Common myeloid progenitor, CD34-positive (primary cell): ENCODE data around the gene RPTOR.
A peak's percentile ranks its signal among the peaks of the same experiment; 100 is the strongest.

Experiments used
- CTCF ChIA-PET: fragments of 350-600 bp; sonication (Branson Sonifier 250); formaldehyde crosslinking; loops from one replicate; lab custom pipeline; 2021; ENCODE audit warnings: antibody characterized with exemption; lab: Charles Lee
- POLR2A ChIA-PET: fragments of 350-600 bp; sonication (Branson Sonifier 250); formaldehyde crosslinking; loops from one replicate; lab custom pipeline; 2021; ENCODE audit warnings: antibody characterized with exemption; lab: Charles Lee
- DNase-seq, 3 donors: peaks; one replicate each; pipeline versions ENCODE4 v3.0.0 to v3.0.0-alpha.2; 2013
- H3K27ac ChIP-seq, 2 experiments: 1 replicate in 1 of 2; 2 replicates in 1 of 2; pipeline ENCODE4 v1.7.0; 2013; ENCODE audit warnings: inconsistent platforms in 2 of 2, low read length in 2 of 2, mild to moderate bottlenecking in 2 of 2, low read depth in 1 of 2, moderate library complexity in 1 of 2; ENCODE audit not compliant: severe bottlenecking in 2 of 2, insufficient read depth in 1 of 2, poor library complexity in 1 of 2
- H3K27me3 ChIP-seq, 5 experiments: replicated peaks in 2 of 5; 1 replicate in 3 of 5; 2 replicates in 2 of 5; pipeline versions ENCODE4 v1.6.1 to v1.7.0; 2013; ENCODE audit warnings: low read length in 4 of 5, mild to moderate bottlenecking in 2 of 5, moderate library complexity in 2 of 5, inconsistent platforms in 1 of 5; ENCODE audit not compliant: insufficient read depth in 5 of 5, control insufficient read depth in 4 of 5
- H3K36me3 ChIP-seq, 4 experiments: 1 replicate in 2 of 4; 2 replicates in 2 of 4; pipeline versions ENCODE4 v1.6.1 to v1.7.0; 2013; ENCODE audit warnings: low read length in 3 of 4, control low read depth in 1 of 4, mild to moderate bottlenecking in 1 of 4; ENCODE audit not compliant: control insufficient read depth in 4 of 4, insufficient read depth in 4 of 4
- H3K4me1 ChIP-seq, 4 experiments: 1 replicate in 3 of 4; 2 replicates in 1 of 4; pipeline versions ENCODE4 v1.6.1 to v1.7.1; 2013; ENCODE audit warnings: low read length in 3 of 4, mild to moderate bottlenecking in 3 of 4, control low read depth in 1 of 4, inconsistent platforms in 1 of 4, moderate library complexity in 1 of 4; ENCODE audit not compliant: control insufficient read depth in 4 of 4, insufficient read depth in 4 of 4; ENCODE audit errors: control extremely low read depth in 1 of 4
- H3K4me3 ChIP-seq, 7 experiments: 1 replicate in 4 of 7; 2 replicates in 3 of 7; pipeline versions ENCODE4 v1.5.1 to v1.7.0; 2013; ENCODE audit warnings: mild to moderate bottlenecking in 7 of 7, low read length in 6 of 7, moderate library complexity in 6 of 7, inconsistent platforms in 2 of 7, low read depth in 2 of 7, control low read depth in 1 of 7; ENCODE audit not compliant: insufficient read depth in 4 of 7, control insufficient read depth in 1 of 7; ENCODE audit errors: extremely low read depth in 1 of 7
- H3K9me3 ChIP-seq, 5 experiments: 1 replicate in 4 of 5; 2 replicates in 1 of 5; pipeline versions ENCODE4 v1.6.1 to v1.7.1; 2013; ENCODE audit warnings: low read length in 4 of 5, mild to moderate bottlenecking in 2 of 5, inconsistent platforms in 1 of 5, low read depth in 1 of 5, moderate library complexity in 1 of 5; ENCODE audit not compliant: control insufficient read depth in 4 of 5, insufficient read depth in 2 of 5; ENCODE audit errors: control extremely low read depth in 1 of 5
- WGBS: methylation state at CpG from one replicate; pipeline ENCODE4 v1.1.5; 2013; ENCODE audit not compliant: insufficient coverage; 5-methylcytosine and 5-hydroxymethylcytosine counted together

The RPTOR gene

GRCh38 chr17:80844418-80844990, 299.9 kb downstream of the RPTOR start:
- CTCF ChIA-PET = interaction anchor here (1.1 to 1.9 kb wide), 2 partner anchors 10 to 11 kb away, joined by 3 to 5 read pairs; no protein-coding TSS in a partner anchor
- Histone ChIP-seq H3K27ac (no peak overlapping the region), H3K4me1 (peaks cover 0 to 19% (median 4%) of the 10 kb centered on the region in 4 experiments), H3K4me3 (no peak overlapping the region), H3K9me3 (no peaks in the 10 kb centered on the region), H3K27me3 (no peaks in the 10 kb centered on the region), H3K36me3 (peaks cover 8 to 40% (median 25%) of the 10 kb centered on the region in 4 experiments)
- DNase-seq = no peak
- POLR2A ChIA-PET = no interaction called here
- 98% methylated on average over 22 of the region's 25 CpGs for WGBS

DNA sequence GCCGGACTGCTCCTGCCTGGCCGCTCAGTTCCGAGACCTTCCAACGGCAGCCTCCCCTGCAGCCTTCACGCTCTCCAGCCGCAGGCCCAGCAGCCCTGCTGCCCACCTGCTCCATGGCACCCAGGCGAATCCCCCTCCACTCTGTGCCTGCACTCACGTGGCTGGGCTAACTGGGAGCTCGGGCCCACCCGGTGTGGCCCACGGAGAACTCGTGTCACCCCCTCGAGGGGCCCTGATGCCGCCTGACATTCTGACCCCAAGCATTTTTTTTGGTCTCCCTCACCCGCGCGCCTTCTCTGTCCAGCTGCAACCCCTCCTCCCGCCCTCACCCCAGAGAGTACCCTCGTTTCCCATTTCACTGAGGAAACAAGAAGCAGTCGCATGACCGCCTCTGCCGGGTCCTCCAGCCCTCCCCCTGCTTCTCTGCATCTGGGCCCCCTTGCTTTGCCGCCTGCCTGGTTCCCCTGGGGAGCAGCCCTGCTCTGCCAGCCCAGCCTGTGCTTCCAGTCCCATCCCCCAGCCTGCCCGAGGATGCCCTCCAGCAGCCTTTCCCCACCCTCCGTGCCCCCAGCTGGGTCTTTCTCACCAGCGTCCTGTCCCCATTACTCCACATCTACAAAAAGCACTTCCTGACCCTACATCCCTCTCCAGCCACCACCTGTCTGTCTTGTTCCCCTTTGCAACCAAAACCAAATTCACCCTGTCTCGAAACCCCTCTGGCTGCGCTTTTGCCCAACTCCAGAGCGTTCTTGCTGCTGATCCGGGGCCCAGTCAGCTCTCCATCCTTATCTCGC, 300.6 kb downstream of the RPTOR start:
- H3K9me3 ChIP-seq = no peaks in the 10 kb centered on the region
- peaks cover 8 to 38% (median 22%) of the 10 kb centered on the region in 4 experiments for H3K36me3 ChIP-seq
- H3K4me3 ChIP-seq = no peak overlapping the region
- 63% methylated on average over 30 of the region's 31 CpGs for WGBS
- H3K27me3 ChIP-seq = no peaks in the 10 kb centered on the region
- peak in 1 of 3 donors; percentile 49 for DNase-seq
- no peak overlapping the region for H3K27ac ChIP-seq
- POLR2A ChIA-PET = no interaction called here
- peaks cover 0 to 19% (median 4%) of the 10 kb centered on the region in 4 experiments for H3K4me1 ChIP-seq
- CTCF ChIA-PET = interaction anchor here (1.9 kb wide), 1 partner anchor 9 kb away, joined by 5 read pairs; no protein-coding TSS in a partner anchor

- DNase-seq = no peak
- Histone ChIP-seq H3K27ac (no peak overlapping the region), H3K4me3 (no peak overlapping the region), H3K9me3 (no peaks in the 10 kb centered on the region), H3K4me1 (peaks cover 0 to 19% (median 4%) of the 10 kb centered on the region in 4 experiments), H3K36me3 (peaks cover 8 to 37% (median 24%) of the 10 kb centered on the region in 4 experiments), H3K27me3 (no peaks in the 10 kb centered on the region)
- WGBS = 91% methylated on average over 36 of the region's 36 CpGs
- POLR2A ChIA-PET = interaction anchor here (1.2 kb wide), 1 partner anchor 10 kb away, joined by 3 read pairs; no protein-coding TSS in a partner anchor
- CTCF ChIA-PET = interaction anchor here (1.9 kb wide), 1 partner anchor 8 kb away, joined by 5 read pairs; no protein-coding TSS in a partner anchor
These were observed 301.4 kb downstream of the RPTOR start for GRCh38 chr17:80845863-80846671.

GRCh38 chr17:80846932-80847331, 302.3 kb downstream of the RPTOR start:
- DNase-seq = no peak
- Histone ChIP-seq H3K4me3 (no peak overlapping the region), H3K4me1 (peaks cover 0 to 19% (median 4%) of the 10 kb centered on the region in 4 experiments), H3K27me3 (no peaks in the 10 kb centered on the region), H3K36me3 (peaks cover 8 to 33% (median 24%) of the 10 kb centered on the region in 4 experiments), H3K27ac (no peak overlapping the region), H3K9me3 (no peaks in the 10 kb centered on the region)
- POLR2A ChIA-PET = interaction anchor here (0.5 to 1.2 kb wide), 2 partner anchors 11 to 60 kb away, joined by 3 read pairs; no protein-coding TSS in a partner anchor
- WGBS = 98% methylated on average over 15 of the region's 17 CpGs
- CTCF ChIA-PET = no interaction called here

DNA sequence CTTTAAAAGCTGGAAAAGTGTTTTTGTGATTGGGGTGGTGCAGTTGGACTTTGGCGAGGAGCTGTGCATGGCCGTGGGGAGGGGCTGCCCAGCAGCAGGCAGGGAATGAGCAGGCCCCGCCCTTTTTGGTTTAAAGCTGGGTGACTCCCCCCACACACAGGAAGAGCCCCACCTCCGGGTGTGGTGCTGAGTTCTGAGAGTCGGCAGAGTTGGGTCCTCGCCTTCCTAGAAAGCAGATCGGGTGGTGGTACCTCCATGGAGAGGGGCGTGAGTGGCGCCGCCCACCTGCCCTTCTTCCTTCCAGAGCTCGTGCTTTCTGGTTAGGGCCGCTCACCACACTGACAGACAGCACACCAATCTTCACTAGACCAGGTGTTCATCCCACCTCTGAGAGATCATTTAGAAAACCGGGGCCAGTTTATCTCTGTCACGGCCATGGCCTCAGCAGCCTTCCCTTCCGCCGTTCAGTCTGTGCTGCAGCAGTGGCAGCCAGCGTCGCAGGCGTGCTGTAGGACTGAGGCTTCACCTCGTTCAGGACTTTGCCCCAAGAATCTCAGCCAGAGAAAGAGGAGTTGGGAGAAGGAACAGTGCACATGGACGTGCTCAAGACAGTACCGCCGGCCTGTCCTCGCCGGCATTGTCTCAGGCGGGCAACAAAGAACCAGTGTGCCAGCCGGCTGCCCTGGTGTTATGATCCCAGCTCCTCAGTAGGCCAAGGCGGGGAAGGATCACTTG, 303.0 kb downstream of the RPTOR start:
- ChIA-PET POLR2A (interaction anchor here (0.5 to 1.2 kb wide), 2 partner anchors 12 to 59 kb away, joined by 3 read pairs; no protein-coding TSS in a partner anchor), CTCF (no interaction called here)
- WGBS = 83% methylated on average over 17 of the region's 28 CpGs
- Histone ChIP-seq H3K27me3 (no peaks in the 10 kb centered on the region), H3K4me3 (no peak overlapping the region), H3K9me3 (no peaks in the 10 kb centered on the region), H3K36me3 (peaks cover 8 to 33% (median 23%) of the 10 kb centered on the region in 4 experiments), H3K27ac (no peak overlapping the region), H3K4me1 (peaks cover 0 to 19% (median 4%) of the 10 kb centered on the region in 4 experiments)
- DNase-seq = no peak

- DNase-seq = no peak
- Histone ChIP-seq H3K36me3 (peaks cover 8 to 33% (median 26%) of the 10 kb centered on the region in 4 experiments), H3K27ac (no peak overlapping the region), H3K9me3 (no peaks in the 10 kb centered on the region), H3K27me3 (no peaks in the 10 kb centered on the region), H3K4me1 (peaks cover 0 to 19% (median 4%) of the 10 kb centered on the region in 4 experiments), H3K4me3 (no peak overlapping the region)
- 96% methylated on average over 16 of the region's 21 CpGs for WGBS
- POLR2A ChIA-PET = no interaction called here
- CTCF ChIA-PET = no interaction called here
These were observed 303.9 kb downstream of the RPTOR start for GRCh38 chr17:80848449-80849102.
